Measurements from ENCODE around the gene OR2T27.

DNA sequence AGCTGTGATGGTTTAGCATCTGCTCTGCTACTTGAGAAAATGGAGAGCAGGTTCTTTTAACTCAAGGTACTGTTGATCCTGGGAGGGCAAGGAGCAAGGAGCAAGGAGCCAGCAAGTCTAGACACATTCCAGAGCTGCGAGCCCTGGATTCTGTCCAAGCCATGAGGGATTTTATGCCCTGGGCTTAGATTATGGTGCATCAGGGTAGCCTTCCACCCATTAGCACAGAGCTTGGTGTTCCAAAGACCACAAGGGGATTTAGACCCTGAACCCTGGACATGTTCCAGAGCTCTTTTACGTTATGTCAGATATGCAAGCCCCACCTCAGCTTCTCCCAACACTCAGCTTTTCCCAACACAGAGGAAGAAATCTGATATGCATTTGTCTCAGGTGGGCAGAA, 49.3 kb upstream of the OR2T27 start:
- TF ChIP-seq, protein P1, sequence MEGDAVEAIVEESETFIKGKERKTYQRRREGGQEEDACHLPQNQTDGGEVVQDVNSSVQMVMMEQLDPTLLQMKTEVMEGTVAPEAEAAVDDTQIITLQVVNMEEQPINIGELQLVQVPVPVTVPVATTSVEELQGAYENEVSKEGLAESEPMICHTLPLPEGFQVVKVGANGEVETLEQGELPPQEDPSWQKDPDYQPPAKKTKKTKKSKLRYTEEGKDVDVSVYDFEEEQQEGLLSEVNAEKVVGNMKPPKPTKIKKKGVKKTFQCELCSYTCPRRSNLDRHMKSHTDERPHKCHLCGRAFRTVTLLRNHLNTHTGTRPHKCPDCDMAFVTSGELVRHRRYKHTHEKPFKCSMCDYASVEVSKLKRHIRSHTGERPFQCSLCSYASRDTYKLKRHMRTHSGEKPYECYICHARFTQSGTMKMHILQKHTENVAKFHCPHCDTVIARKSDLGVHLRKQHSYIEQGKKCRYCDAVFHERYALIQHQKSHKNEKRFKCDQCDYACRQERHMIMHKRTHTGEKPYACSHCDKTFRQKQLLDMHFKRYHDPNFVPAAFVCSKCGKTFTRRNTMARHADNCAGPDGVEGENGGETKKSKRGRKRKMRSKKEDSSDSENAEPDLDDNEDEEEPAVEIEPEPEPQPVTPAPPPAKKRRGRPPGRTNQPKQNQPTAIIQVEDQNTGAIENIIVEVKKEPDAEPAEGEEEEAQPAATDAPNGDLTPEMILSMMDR (conservative IDR thresholded peaks at IDR 0.05; ENCODE audit: low read depth in 2 of 2), result no peak
- TF ChIP-seq EZH2 (IDR thresholded peaks at IDR 0.05; ENCODE audit: low read depth, unreplicated experiment) (no peak), POLR2AphosphoS5 (IDR thresholded peaks at IDR 0.05; ENCODE audit: low read depth) (no peak)
